Panc1 (cell line): ENCODE data around the gene DDX41.

Experiments used
- POLR2AphosphoS5 ChIP-seq: IDR thresholded peaks from 2 replicates; pipeline ENCODE4 v1.6.1; 2012; ENCODE audit warnings: mild to moderate bottlenecking, low read depth, low read length, moderate library complexity
- SIN3A ChIP-seq: IDR thresholded peaks from 2 replicates; pipeline ENCODE4 v1.6.1; 2012; ENCODE audit warnings: low read depth, mild to moderate bottlenecking, low read length, moderate library complexity, borderline replicate concordance; ENCODE audit not compliant: insufficient read depth
- TCF7L2 ChIP-seq: IDR thresholded peaks from 2 replicates; pipeline ENCODE4 v1.6.1; 2011; ENCODE audit warnings: mild to moderate bottlenecking, low read depth, low read length, inconsistent platforms
- TF ChIP-seq, protein P1 (sequence below): fragments of 450-650 bp; IDR thresholded peaks from 2 replicates; pipeline ENCODE4 v1.5.1; 2017; ENCODE audit warnings: mild to moderate bottlenecking
- TF ChIP-seq, protein P2 (sequence below), 2 experiments: IDR thresholded peaks; 2 replicates each; pipeline ENCODE4 v1.6.1; 2011 to 2012; ENCODE audit warnings: low read depth in 2 of 2, control low read depth in 1 of 2, low read length in 1 of 2, mild to moderate bottlenecking in 1 of 2, moderate library complexity in 1 of 2; ENCODE audit not compliant: insufficient read depth in 1 of 2

DNA sequence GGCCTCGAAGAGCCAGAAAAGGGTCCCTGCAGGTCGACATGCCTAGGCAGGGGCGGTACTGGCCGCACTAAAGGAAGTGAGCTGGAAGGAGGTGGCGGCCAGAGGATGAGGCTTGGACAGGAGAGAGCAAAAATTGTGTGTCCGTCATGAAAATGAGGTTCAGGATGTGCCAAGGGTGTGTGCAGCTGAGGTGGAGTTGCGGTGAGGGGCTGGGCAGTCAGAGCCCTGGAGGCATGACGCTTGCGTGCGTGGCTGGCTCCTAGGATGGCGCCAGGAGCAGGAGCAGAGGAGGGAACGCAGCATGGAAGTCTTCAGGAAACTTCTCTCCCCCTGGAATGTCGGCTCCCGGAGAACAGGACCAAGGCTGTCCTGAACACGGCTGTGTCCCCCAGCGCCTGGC is 13.9 kb downstream of the DDX41 start:
- TF ChIP-seq, protein P1, sequence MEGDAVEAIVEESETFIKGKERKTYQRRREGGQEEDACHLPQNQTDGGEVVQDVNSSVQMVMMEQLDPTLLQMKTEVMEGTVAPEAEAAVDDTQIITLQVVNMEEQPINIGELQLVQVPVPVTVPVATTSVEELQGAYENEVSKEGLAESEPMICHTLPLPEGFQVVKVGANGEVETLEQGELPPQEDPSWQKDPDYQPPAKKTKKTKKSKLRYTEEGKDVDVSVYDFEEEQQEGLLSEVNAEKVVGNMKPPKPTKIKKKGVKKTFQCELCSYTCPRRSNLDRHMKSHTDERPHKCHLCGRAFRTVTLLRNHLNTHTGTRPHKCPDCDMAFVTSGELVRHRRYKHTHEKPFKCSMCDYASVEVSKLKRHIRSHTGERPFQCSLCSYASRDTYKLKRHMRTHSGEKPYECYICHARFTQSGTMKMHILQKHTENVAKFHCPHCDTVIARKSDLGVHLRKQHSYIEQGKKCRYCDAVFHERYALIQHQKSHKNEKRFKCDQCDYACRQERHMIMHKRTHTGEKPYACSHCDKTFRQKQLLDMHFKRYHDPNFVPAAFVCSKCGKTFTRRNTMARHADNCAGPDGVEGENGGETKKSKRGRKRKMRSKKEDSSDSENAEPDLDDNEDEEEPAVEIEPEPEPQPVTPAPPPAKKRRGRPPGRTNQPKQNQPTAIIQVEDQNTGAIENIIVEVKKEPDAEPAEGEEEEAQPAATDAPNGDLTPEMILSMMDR: no peak
- TF ChIP-seq SIN3A (no peak), POLR2AphosphoS5 (no peak), TCF7L2 (no peak)
- TF ChIP-seq, protein P2, sequence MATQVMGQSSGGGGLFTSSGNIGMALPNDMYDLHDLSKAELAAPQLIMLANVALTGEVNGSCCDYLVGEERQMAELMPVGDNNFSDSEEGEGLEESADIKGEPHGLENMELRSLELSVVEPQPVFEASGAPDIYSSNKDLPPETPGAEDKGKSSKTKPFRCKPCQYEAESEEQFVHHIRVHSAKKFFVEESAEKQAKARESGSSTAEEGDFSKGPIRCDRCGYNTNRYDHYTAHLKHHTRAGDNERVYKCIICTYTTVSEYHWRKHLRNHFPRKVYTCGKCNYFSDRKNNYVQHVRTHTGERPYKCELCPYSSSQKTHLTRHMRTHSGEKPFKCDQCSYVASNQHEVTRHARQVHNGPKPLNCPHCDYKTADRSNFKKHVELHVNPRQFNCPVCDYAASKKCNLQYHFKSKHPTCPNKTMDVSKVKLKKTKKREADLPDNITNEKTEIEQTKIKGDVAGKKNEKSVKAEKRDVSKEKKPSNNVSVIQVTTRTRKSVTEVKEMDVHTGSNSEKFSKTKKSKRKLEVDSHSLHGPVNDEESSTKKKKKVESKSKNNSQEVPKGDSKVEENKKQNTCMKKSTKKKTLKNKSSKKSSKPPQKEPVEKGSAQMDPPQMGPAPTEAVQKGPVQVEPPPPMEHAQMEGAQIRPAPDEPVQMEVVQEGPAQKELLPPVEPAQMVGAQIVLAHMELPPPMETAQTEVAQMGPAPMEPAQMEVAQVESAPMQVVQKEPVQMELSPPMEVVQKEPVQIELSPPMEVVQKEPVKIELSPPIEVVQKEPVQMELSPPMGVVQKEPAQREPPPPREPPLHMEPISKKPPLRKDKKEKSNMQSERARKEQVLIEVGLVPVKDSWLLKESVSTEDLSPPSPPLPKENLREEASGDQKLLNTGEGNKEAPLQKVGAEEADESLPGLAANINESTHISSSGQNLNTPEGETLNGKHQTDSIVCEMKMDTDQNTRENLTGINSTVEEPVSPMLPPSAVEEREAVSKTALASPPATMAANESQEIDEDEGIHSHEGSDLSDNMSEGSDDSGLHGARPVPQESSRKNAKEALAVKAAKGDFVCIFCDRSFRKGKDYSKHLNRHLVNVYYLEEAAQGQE (IDR thresholded peaks at IDR 0.05; ENCODE audit: insufficient read depth in 1 of 2, low read depth in 2 of 2, low read length in 1 of 2): no peak
